Panc1 (cell line): Measurements from ENCODE around the gene CYP3A4.

ENCODE experiments used
- POLR2AphosphoS5 ChIP-seq: IDR thresholded peaks from 2 replicates; pipeline ENCODE4 v1.6.1; 2012; ENCODE audit warnings: mild to moderate bottlenecking, low read depth, low read length, moderate library complexity
- TCF7L2 ChIP-seq: IDR thresholded peaks from 2 replicates; pipeline ENCODE4 v1.6.1; 2011; ENCODE audit warnings: mild to moderate bottlenecking, low read depth, low read length, inconsistent platforms
- TF ChIP-seq, protein P1 (sequence below): fragments of 450-650 bp; IDR thresholded peaks from 2 replicates; pipeline ENCODE4 v1.5.1; 2017; ENCODE audit warnings: mild to moderate bottlenecking

DNA sequence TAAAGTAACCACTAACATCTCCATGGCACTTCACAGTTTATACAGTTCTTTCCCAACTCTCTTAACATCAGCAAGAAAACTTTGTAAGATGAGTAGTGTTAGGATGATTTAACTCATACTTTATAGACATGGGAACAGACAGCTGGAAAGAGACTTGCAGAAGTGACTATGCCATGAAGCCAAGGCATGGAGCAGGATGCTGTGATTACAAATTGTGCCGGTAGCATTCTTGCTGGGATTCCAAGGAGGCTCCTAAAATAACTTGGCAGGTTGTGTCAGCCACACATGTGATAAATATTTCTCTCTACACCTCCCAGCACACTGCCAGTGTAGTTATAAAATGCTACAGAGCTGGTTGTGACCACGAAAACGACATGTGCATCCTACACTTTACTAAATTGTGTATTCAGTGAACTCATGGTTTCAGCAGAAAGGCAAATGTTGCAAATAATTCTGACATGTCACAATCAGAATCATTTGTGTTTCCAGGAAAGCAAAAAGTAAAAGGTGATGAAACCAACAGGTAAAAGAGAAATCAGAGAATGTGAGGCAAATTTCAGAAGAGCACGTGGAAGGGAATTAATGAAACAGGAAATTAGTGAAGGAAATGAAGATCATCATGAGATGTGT is 5.6 kb upstream of the CYP3A4 start:
- no peak for TF ChIP-seq POLR2AphosphoS5
- TF ChIP-seq, protein P1, sequence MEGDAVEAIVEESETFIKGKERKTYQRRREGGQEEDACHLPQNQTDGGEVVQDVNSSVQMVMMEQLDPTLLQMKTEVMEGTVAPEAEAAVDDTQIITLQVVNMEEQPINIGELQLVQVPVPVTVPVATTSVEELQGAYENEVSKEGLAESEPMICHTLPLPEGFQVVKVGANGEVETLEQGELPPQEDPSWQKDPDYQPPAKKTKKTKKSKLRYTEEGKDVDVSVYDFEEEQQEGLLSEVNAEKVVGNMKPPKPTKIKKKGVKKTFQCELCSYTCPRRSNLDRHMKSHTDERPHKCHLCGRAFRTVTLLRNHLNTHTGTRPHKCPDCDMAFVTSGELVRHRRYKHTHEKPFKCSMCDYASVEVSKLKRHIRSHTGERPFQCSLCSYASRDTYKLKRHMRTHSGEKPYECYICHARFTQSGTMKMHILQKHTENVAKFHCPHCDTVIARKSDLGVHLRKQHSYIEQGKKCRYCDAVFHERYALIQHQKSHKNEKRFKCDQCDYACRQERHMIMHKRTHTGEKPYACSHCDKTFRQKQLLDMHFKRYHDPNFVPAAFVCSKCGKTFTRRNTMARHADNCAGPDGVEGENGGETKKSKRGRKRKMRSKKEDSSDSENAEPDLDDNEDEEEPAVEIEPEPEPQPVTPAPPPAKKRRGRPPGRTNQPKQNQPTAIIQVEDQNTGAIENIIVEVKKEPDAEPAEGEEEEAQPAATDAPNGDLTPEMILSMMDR, result no peak
- TF ChIP-seq TCF7L2, result no peak
